GM10266 (cell line): ENCODE measurements around the gene COL9A3.

Experiments
- DNase-seq: peaks from one replicate; pipeline ENCODE4 v3.0.0; 2012; ENCODE audit errors: extremely low spot score
- TF ChIP-seq, protein P1 (sequence below): IDR thresholded peaks from 2 replicates; pipeline ENCODE4 v1.5.1; 2012; ENCODE audit warnings: mild to moderate bottlenecking, low read depth; ENCODE audit not compliant: control insufficient read depth, insufficient read depth; ENCODE audit errors: missing control alignments

Gene COL9A3

DNA sequence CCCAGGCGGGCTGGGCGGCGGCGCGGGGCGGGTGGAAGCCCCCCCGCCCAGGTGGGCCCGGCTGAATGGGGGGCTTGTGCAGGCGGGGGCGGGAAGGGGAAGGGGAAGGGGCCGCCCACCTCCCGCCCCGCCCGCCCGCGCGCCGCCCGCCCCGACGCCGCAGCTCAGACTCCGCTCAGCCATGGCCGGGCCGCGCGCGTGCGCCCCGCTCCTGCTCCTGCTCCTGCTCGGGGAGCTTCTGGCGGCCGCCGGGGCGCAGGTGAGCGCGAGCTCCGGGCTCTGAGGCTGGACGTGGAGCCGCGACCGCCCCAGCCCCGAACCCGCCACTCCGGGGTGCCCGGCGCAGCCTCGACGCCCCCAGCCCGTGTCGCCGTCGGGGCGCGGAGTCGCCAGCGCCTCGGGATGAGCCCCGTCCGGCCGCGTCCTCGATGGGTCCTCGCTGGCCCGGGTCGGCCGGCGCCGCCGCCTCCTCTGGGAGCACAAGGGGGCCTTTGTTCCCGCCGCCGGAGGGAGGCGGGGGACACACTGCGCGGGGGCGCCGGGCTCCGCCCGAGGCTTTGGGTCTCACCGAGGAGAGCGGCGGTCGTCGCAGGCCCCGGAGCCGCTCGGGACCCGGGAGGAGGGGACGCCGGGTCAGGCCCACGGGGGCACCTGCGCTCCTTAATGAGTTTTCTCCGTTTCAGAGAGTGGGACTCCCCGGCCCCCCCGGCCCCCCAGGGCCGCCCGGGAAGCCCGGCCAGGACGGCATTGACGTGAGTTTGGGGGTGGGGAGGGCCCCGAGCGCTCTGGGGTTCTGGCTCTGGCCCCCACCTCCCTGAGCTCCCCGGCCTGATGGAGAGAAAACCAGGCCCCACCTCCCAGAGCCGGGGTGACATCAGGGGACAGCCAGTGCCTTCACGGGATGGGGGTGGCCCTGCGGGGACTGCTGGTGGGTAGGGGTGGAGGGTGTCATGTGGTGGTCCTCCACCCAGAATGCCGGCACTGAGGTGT, at the start of gene COL9A3:
Gene COL9A3, plus strand, starts transcription at position 167 of the 990 bp plus-strand sequence. Its CDS starts 15 bp downstream, at position 182.
- no peak for DNase-seq
- TF ChIP-seq, protein P1, sequence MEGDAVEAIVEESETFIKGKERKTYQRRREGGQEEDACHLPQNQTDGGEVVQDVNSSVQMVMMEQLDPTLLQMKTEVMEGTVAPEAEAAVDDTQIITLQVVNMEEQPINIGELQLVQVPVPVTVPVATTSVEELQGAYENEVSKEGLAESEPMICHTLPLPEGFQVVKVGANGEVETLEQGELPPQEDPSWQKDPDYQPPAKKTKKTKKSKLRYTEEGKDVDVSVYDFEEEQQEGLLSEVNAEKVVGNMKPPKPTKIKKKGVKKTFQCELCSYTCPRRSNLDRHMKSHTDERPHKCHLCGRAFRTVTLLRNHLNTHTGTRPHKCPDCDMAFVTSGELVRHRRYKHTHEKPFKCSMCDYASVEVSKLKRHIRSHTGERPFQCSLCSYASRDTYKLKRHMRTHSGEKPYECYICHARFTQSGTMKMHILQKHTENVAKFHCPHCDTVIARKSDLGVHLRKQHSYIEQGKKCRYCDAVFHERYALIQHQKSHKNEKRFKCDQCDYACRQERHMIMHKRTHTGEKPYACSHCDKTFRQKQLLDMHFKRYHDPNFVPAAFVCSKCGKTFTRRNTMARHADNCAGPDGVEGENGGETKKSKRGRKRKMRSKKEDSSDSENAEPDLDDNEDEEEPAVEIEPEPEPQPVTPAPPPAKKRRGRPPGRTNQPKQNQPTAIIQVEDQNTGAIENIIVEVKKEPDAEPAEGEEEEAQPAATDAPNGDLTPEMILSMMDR, result no peak

DNA sequence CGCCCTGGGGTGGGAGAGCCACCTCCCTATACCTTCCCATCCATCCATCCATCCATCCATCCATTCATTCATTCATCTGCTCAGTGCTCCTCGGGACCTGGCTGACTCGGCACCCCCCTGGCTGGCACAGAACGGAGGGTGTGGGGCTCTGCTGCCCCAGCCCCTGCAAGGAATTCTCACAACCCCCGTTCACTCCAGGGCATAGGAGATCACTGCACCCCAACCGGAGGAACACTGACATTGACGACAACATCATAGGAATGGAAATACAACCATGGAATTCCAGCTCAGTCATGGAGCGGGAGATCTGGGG, 48.7 kb upstream of the COL9A3 start:
- TF ChIP-seq, protein P1, result no peak
- DNase-seq, result no peak

DNA sequence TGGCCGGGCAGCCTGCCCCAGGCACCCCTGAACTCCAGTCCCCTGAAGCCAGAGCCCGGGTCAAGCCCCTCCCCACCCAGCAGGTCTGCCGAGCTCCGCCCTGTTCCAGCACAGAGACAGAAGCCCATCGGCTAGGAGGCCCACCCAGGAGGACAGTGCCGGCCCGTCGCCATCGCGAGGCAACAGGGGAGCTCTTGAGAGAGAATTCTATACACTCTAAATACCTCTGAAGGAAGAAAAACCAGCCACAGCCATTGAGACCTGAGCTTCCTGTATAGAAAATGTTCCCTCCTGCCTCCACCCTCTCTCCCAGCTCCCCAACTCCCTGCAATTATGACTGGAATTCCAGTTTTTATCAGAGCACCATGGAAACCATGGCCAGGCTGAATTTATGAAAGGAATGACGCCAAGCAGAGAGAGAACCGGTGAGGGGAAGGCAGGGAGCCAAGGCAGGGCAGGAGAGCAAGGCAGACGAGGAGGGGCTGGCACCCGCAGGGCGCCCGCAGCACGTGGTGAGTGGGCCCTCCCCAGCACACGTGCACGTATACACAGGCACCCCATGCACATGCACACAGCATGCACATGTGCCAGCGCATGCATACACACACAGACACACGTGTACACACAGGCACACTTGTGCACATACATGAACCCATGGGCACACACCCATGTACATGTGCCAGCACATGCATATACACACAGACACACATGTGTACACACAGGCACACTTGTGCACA, 48.1 kb upstream of the COL9A3 start:
- TF ChIP-seq, protein P1, result no peak
- no peak for DNase-seq

DNA sequence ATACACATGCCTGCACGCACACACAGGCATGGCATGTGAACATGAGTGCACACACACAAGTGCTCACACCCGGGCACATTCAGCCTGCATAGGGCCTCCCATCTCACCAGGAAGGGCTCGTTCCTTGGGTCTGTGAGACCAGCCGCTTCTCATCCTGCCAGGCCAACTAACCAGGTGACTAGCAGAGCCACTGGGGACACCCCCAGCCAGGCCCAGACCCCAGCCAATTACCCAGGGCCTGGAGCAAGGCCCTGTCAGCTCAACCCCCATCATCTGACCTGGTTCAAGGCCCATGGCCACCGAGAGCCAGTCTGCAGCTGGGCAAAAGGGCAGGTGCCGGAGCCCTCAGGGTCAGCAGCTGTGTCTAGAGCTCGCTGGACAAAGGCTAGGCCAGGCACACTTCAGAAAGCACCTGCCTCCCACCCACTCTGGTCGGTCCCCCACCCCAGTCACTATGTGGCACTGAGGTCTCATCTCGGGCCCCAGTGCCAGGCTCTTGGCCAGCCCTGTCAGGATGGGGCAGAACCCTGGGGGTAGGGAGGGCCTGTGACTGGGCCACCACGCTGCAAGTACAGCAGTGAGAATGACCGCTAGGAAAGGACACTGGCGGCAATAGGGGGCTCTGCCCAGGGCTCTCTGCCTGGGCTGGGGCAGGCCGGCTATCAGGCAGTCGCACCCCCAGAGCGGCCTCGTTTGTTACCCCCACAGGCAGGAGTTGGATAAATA, 47.3 kb upstream of the COL9A3 start:
- TF ChIP-seq, protein P1, result no peak
- DNase-seq, result no peak

DNA sequence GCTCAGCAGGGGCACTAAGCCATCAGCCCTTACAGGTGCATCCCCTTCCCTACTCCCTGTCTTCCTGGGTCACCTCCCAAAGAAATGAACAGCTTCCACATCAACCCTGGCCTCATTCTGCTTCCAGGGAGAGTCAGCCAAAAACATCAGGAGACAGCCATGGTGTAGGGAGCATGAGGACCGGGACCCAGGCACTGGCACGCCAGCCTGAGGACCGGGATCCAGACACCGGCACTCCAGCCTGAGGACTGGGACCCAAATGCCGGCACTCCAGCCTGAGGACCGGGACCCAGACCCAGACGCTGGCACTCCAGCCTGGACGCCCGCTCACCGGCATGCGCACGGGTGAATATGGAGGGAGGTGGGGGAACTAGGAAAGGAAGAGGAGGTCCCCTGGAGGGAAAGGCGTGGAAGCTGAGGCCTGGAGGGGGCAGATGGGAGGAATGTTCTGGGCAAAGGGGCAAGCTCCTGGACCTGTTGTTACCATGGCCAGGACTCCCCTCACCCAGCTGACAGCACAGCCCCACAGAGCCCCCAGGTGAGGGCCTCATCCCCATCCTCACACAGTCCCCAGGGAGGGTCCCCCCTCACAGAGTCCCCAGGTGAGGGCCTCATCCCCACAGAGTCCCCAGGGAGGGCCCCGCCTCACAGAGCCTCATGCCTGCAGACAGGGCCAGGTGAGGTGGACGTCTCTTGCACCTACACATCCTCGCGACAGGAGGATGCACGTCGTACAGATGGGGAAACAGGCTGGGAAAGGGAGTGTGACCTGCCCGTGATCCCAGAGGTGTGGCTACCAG, 46.5 kb upstream of the COL9A3 start:
- TF ChIP-seq, protein P1, result no peak
- no peak for DNase-seq

DNA sequence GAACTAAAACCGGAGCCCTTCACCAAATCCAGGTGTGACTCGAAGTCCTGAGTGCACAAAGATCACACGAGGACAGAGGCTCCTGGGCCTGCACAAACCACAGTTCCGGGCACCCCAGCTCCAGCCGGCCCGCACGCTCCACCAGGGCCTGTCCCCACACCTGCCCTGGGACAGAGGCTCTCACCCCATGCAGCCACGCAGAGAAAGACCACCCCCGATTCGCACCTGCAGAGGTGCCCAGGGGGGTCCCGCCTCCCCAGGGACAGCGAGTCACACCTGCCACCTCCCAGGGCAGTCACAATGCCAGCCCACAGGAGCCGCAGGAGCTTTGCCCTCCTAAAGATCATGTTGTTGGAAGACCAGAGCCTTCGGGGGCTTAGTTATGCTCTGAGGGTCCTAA, 45.9 kb upstream of the COL9A3 start:
- no peak for DNase-seq
- TF ChIP-seq, protein P1, result no peak
